BE2C (cell line): ENCODE measurements around the gene ZFYVE28.

Source experiments
- DNase-seq: peaks from one replicate; pipeline ENCODE4 v3.0.0-alpha.2; 2020
- H3K27me3 ChIP-seq: fragments of 250-450 bp; sonication (Bioruptor Pico); 2 replicates; pipeline ENCODE4 v1.5.1; 2020; ENCODE audit warnings: mild to moderate bottlenecking
- H3K36me3 ChIP-seq: fragments of 250-450 bp; sonication (Bioruptor Pico); 2 replicates; pipeline ENCODE4 v1.5.1; 2020; ENCODE audit warnings: mild to moderate bottlenecking
- H3K4me1 ChIP-seq: fragments of 250-450 bp; sonication (Bioruptor Pico); 2 replicates; pipeline ENCODE4 v1.5.1; 2020
- H3K4me3 ChIP-seq: 2 replicates; pipeline ENCODE4 v1.5.1; 2011; ENCODE audit warnings: low read depth, low read length
- H3K9me3 ChIP-seq: fragments of 250-450 bp; sonication (Bioruptor Pico); 2 replicates; pipeline ENCODE4 v1.5.1; 2020
- TF ChIP-seq, protein P1 (sequence below): IDR thresholded peaks from 2 replicates; pipeline ENCODE4 v1.5.1; 2012; ENCODE audit warnings: mild to moderate bottlenecking, low read depth, low read length

Gene ZFYVE28

DNA sequence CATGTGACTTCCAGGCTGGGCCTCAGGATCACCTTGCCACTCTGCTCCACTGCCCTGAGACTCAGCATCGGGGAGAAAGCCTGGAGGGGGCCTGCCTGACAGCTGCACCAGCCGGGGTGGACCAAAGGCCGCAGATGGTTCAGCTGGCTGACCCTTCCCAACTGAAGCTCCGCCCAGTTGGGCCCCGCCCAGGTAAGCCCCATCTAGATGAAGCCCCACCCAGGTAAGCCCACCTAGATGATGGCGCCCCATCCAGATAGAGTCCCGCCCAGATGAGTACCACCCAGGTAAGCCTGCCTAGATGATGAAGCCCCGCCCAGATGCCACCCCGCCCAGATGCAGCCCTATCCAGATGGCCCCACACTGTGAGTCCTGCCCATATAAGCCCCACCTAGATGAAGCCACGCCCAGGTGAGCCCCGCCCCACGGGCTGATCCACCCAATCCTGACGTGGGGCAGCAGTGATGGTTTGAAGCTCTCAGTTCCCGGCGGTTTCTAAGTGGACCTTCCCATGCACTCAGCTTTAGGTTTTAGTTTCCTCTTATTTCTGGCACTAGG lies 10.0 kb downstream of the ZFYVE28 start:
- Histone ChIP-seq H3K27me3 (no peaks in the 10 kb centered on the region), H3K9me3 (no peaks in the 10 kb centered on the region), H3K4me3 (no peak overlapping the region), H3K4me1 (no peaks in the 10 kb centered on the region; the same call in 1 of the 2 replicates), H3K36me3 (no peaks in the 10 kb centered on the region)
- TF ChIP-seq, protein P1, sequence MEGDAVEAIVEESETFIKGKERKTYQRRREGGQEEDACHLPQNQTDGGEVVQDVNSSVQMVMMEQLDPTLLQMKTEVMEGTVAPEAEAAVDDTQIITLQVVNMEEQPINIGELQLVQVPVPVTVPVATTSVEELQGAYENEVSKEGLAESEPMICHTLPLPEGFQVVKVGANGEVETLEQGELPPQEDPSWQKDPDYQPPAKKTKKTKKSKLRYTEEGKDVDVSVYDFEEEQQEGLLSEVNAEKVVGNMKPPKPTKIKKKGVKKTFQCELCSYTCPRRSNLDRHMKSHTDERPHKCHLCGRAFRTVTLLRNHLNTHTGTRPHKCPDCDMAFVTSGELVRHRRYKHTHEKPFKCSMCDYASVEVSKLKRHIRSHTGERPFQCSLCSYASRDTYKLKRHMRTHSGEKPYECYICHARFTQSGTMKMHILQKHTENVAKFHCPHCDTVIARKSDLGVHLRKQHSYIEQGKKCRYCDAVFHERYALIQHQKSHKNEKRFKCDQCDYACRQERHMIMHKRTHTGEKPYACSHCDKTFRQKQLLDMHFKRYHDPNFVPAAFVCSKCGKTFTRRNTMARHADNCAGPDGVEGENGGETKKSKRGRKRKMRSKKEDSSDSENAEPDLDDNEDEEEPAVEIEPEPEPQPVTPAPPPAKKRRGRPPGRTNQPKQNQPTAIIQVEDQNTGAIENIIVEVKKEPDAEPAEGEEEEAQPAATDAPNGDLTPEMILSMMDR: no peak
- DNase-seq: no peak

DNA sequence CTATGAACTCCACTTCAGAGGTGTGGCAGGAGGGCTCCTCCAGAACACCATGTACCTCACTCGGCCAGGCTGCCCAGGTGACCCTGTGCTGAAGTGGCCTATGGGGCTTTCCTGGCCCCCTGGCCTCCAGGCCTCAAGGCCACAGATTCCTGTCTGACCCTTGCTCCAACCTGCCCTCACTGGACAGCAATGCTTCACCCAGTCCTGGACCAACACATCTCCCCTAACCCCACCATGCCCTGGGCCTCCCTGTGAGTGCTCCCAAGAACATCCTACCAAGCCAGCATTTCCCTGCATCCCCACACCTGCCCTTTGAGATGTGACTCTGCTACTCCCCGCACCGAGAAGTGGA lies 10.5 kb downstream of the ZFYVE28 start:
- H3K4me3 ChIP-seq: no peak overlapping the region
- no peaks in the 10 kb centered on the region for H3K4me1 ChIP-seq
- no peaks in the 10 kb centered on the region for H3K27me3 ChIP-seq
- no peak for DNase-seq
- H3K36me3 ChIP-seq: no peaks in the 10 kb centered on the region
- no peaks in the 10 kb centered on the region for H3K9me3 ChIP-seq
- TF ChIP-seq, protein P1: no peak

DNA sequence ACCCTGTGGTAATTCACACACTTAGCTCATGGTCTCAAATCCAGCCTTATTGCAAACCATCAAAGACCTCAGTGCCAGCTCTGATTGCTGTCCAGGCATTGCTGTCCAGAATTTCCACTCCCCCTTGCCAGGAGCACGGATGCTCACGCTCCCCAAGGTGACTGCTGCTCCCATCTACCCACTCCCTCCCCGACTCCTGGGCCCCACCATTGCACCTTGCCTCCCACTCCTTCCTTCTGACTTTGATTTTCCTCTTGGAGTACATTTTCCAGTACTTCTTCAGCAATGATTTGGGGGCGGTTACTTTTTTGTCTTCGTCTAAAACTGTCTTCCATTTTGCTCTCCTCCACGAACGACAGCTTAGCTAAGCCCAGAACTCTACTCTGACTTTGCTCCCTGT lies 11.5 kb downstream of the ZFYVE28 start:
- DNase-seq: no peak
- Histone ChIP-seq H3K4me1 (0 out of 2 replicates have a peak, but pooled peaks cover under 1% of the 10 kb centered on the region), H3K36me3 (no peaks in the 10 kb centered on the region), H3K27me3 (no peaks in the 10 kb centered on the region), H3K9me3 (no peaks in the 10 kb centered on the region), H3K4me3 (no peak overlapping the region)
- TF ChIP-seq, protein P1: no peak

DNA sequence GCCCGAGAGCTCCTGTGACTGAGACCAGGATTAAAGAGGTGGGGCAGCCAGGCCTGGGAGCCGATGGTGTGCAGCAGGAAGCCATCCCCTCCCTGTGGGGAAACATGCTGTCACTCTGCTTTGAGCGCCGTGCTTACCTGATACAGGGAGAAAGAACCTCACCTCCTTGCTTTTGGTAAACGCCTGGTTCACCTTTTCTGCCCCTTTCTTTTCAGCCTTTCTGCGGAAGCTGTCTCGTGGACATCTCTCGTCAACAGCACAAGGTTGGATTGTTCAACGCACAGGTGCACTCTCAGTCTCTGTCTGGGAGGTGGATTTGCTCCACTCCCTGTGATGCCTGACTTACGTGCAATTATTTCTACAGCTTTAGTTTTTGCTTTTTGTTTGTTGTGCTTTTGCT lies 12.0 kb downstream of the ZFYVE28 start:
- H3K36me3 ChIP-seq: no peaks in the 10 kb centered on the region

DNA sequence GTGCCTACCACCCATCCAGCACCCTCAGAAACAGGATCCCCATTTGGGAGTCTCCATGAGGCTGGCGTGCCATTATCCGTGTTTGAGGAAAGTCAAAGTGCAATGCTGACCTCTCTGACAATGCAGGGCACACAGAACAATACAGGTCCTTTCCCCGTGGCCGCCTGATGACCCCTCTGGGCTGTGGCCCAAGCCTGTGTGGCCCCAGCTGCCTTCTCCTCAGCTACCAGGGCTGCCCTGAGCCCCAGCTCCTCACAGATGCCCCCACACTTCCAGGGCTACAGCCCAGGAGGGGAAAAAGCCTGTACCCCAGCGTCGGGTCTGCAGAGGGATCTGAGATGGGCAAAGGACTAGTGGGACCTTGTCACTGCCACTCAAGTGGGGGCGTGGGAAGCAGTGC lies 15.5 kb downstream of the ZFYVE28 start:
- Histone ChIP-seq H3K27me3 (no peaks in the 10 kb centered on the region), H3K4me1 (0 out of 2 replicates have a peak, but pooled peaks cover 3% of the 10 kb centered on the region), H3K36me3 (no peaks in the 10 kb centered on the region), H3K9me3 (no peaks in the 10 kb centered on the region), H3K4me3 (no peak overlapping the region)
- TF ChIP-seq, protein P1: no peak
- no peak for DNase-seq

More for the DNA sequence above, 12.0 kb downstream of the ZFYVE28 start:
- no peak for DNase-seq
- TF ChIP-seq, protein P1: no peak
- Histone ChIP-seq H3K4me1 (0 out of 2 replicates have a peak, but pooled peaks cover 3% of the 10 kb centered on the region), H3K4me3 (no peak overlapping the region), H3K9me3 (no peaks in the 10 kb centered on the region), H3K27me3 (no peaks in the 10 kb centered on the region)

DNA sequence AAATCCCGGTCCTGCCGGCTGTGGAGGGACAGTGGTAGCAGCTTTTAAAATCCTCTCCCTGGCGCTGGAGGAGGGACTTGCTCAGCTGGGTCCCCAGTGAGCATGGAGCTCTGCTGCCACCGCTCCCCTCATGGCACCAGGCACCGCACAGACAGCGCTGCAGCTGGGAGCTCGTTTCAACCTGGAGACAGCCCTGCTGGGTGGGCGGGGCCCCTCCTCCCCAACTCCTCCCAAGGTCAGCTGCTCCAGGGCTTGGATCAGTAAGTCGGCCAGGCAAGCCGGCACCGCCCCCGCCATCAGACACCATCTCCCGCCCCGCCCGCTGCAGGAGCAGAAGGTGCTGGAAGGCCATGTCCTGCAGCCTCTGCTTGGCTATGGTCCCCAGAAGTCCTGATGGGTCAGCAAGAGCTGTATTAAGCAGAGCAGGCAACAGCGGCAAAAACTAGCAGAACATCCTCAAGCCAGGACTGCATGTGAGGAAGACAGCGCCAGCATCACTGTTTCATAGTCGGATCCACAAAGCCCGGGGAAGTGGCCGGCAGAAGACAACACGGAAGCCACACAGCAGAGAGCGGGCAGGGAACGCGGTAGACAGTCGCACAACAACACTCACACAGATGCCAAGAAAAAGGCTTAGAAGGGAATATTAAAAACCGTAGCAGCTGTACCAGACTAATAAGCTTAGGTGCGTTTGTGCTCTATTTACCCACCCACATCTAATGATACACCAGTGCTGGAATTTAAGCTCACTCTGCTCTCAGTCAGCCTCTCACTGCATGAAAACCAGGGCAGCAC lies 16.2 kb downstream of the ZFYVE28 start:
- TF ChIP-seq, protein P1: no peak
- H3K36me3 ChIP-seq: no peaks in the 10 kb centered on the region
- no peaks in the 10 kb centered on the region for H3K9me3 ChIP-seq
- peak; percentile 88 for DNase-seq
- 0 out of 2 replicates have a peak, but pooled peaks cover 3% of the 10 kb centered on the region for H3K4me1 ChIP-seq
- no peaks in the 10 kb centered on the region for H3K27me3 ChIP-seq
- peak overlapping the region; percentile 43 for H3K4me3 ChIP-seq
